ENCODE measurements around the gene CAPN14.

Gene CAPN14

DNA sequence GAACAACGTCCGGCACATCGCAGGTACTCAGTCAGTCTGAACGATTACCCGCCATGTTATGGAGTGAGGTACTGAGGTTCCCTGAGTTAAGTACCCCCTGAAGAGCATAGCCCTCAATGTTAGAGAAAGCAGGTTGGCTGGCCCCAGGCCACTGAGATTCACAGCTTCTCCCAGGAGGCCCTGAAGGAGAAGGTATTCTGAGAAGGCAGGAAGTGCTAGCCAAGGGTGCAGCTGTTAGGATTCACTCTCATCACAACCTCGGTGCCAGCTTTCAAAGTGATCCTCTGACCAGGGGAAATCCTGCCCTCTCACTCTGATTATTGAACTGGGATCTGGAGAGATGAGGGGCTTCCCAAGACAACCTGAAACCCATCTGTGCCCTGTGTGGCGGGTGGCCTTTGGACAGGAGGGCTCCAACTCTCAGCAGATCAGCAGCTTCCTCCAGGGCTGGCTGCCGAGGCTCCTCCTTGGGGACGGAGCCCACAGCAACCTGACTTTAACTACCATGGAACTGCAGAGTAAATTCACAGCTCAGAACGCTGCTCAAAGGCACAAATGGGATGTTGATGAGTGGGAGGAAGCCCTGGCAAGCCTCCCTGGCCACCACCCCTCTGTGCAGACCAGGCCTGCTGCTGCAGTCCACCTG lies 24.4 kb upstream of the CAPN14 start:
- no peak for DNase-seq

DNA sequence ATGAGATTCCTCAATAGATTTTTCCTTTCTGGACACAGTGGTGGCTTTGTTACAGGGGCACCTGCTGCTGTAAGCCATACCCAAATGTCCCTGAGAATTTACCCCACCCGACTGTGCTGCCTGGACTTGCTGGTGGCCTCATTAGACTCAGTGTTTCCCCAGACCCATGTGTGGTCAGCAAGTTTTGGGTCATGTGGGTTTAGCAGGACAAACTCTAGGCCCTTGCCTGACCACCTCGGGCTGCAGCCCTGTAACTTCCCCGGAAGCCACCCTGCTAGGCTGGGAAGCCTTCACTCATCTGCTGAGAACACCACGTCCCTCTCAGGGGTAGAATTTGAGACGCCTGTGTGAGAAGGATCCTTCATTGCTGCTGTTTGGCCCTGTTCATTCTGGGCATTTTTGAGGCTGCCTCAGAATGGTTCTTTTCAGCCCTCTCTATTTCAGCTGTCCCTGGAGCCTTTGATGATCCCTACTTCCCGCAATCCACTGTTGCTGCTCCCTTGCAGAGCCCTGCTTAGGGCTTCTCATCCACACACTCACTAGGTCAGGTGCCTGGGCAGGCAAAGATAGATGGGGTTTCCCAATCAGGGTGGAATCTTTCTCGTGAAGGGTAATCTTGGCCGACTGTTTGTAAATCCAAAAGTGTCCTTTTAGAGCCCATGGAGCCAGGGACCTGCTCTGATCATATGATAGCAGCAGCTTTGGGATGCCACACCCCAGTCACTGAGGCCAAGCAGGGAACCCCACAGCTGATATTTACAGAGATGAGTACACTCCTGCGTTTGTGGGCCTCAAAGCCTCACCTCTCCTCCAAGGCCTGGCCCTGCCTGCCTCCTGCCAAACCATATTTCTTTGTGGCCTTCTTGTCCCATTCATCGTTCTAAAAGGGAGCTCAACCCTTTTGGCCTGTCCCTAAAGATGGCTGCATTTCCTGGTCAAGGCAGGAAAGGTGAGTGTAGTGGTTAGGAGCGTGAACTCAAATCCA lies 23.4 kb upstream of the CAPN14 start:
- no peak for DNase-seq

DNA sequence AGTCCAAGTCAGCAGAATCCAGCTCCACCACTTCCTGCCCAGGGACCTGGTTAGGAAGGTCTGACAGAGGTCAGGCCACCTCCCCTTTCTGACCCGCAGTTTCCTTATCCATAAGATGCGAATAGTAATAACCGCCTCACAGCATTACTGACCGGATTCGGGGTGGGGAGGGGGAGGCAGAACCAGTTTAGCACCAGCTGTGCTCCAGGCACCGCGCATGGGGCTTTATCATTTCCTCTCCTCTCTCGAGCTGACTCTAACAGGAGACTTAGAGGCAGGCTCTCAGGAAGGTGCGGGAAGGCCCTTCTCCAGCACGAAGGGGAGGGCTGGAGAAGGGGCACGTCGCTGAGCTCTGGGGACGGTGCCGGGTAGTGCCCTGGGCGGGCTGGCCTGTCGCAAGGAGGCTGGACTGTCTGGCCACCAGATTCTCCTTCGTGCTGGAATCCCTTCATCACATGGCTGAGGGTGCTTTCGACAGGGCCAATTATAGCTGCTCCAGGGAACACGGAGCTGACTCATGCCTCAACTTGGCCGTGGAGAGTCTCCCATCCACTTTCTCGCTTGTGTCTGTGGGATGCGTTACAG lies 22.4 kb upstream of the CAPN14 start:
- DNase-seq, result no peak

DNA sequence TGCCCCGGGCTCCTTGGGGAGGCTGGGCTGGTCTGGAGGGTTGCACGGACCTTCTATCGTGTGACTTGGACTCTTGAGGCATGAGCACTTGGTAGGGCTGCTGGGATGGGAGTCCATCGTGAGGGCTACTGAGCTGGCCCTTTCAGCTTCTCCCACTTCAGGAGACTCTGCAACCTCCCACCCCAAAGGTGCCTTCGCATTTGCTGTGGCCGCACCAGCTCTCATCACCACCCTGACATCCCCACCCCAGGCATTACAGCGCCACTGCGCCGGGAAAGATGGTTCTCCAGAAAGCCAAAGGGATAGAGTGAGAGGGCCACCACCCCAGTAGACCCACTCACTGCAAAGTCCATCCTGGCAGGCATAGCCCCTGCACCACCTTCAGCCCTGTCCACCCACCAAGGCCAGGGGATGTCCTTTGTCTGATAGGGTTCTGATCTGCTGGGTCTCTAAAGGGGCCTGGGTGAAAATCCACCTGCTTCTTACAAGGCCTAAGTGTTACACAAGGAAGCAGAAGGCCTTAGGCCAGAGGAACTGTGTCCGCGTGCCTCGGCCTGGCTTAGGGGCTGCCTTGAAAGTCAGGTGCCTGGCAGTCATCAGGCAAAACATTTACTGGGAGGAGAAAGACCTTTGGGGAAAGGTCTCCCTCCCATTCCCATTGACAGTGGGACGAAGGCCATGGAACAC lies 21.7 kb upstream of the CAPN14 start:
- DNase-seq, result no peak

DNA sequence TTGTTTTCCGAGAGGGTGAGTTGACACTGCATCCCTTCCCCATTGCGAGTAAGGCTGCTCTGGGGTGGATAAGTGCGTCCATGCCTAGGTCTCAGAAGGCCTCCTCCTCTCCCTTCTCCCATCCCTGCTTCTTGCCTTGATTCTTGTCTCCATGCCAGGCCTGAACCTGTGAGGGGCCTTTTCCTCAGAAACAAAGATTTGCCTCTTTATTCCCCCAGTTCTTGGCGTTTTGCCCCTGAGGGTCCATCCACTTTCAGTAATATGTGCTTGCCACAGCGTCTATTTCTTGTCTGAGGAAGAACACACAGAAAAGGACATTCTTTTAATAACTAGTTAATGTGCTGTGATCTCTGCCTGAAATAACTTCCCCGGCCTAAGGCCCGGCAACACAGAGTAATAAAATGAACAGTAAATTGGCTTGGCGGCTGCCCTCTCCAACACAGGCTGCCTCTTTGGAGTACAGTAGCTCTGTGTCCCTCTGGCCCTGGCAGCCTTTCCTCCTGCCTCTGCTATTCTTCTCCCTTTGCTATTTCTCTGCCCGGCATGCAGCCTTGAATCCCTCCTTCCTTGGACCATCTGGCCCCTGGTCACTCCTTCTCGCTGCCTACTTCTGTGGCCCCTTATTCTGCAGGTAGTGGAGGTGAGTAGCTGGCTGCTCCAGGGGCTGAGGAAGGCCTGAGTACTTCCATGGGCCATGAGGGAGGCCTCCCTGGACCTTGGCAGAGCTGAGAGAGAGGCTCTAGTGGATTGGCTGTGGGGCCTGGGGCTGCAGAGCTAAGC lies 21.0 kb upstream of the CAPN14 start:
- DNase-seq, result no peak

DNA sequence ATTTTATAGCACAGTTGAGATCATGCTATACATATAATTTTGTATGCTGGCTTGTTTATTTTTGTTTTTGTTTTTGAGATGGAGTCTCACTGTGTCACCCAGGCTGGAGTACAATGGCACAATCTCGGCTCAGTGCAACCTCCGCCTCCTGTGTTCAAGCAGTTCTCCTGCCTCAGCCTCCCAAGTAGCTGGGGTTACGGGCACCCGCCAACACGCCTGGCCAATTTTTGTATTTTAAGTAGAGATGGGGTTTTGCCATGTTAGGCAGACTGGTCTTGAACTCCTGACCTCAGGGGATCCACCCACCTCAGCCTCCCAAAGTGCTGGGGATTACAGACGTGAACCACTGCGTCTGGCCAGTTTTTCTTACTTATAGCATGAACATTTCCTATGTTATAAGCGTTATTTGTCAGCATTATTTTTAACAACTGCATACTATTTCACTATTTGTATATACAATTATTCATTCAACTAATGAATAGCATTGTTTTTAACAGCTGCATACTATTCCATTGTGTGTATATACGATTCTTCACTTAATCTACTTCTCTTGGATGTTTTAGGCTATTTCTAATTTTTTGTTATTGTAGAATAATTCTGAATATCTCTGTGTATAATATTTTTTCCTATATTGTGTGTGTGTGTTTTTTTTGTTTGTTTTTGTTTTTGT lies 20.2 kb upstream of the CAPN14 start:
- no peak for DNase-seq

DNA sequence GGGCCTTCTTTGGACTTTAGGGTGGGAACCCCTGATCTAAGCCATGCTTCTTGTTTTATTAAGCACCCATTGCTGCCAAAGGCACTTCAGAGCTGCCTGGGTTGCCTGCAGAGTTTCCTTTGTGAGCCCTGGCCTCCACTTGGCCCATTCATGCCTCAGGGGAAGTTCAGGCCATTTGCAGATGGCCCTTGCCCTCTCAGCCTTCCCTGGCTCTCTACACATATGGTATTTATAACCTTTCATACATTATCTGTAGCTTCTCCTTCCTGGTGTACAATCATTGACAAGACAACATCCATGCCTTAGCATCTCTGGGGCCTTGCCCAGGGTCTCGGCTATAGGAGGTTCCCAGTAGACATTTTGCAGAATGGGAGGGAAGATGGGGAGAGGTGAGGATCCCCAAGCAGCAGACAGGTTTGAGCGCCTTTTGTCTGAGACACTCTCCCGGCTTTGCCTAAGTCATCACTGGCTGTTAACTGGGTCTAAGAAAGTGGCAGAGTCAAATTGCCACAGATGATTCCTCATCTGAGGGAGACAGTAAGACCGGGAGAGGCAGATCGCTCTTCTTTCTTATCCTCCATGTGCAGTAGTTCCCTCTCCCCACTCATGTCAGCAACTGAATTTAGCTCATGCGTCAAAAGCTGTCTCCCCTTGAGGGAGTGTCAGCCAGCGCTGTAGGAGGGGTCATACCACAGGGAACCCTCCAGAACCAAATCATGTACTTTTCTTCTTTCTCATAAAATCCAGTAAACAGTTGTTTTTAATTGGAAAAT lies 19.3 kb upstream of the CAPN14 start:
- DNase-seq, result no peak

DNA sequence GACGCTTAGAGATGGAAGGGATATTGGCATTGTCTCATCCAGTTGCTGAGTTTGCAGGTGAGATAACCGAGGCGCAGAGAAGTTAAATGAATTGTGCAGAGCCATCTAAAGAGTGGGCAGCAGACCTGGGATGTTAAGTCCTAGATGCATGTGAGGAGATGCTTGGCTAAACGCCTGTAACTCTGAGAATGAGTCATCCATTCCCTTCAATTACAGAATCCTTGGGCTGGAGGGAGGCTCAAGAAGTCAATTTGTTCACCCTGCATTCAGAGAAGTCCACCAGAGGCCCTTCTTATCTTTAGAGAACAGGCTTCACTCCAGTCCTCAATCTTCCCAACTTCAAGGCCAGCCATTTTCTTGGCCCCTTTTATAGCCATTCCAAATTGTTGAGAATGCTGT lies 18.2 kb upstream of the CAPN14 start:
- no peak for DNase-seq

DNA sequence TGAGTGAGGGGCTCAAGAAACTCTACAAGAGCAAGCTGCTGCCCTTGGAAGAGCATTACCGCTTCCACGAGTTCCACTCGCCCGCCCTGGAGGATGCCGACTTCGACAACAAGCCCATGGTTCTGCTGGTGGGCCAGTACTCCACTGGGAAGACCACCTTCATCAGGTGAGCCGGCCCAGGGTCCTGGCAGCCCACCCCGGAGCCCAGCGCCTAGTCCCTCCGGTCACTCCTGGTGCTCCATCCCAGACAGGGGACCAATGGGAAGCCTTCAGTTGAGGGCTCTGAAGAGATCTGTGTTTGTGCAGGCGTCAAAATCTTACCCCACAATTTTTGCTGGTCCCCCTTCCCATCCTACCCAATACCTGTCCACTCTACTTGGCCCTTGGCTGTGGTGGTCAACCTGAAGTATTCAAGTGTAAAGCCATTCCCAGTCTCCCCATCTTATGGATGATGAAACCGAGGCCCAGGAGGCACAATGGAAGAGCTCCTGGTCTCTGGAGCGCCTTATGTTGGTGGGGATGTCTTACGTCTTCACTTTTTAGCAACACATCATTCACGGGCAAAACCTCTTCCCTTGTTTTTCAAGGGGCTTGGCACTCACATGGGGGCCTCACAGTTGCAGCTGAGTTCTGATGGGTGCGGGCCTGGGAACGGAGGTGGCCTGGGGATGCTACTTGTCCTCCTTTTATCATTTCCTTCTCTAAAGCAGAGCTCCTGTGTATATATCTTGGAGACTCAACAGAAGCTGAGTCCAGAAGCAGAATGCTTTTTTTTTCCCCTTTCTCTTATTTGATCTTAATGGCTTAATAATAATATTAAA lies 17.6 kb upstream of the CAPN14 start:
- no peak for DNase-seq

DNA sequence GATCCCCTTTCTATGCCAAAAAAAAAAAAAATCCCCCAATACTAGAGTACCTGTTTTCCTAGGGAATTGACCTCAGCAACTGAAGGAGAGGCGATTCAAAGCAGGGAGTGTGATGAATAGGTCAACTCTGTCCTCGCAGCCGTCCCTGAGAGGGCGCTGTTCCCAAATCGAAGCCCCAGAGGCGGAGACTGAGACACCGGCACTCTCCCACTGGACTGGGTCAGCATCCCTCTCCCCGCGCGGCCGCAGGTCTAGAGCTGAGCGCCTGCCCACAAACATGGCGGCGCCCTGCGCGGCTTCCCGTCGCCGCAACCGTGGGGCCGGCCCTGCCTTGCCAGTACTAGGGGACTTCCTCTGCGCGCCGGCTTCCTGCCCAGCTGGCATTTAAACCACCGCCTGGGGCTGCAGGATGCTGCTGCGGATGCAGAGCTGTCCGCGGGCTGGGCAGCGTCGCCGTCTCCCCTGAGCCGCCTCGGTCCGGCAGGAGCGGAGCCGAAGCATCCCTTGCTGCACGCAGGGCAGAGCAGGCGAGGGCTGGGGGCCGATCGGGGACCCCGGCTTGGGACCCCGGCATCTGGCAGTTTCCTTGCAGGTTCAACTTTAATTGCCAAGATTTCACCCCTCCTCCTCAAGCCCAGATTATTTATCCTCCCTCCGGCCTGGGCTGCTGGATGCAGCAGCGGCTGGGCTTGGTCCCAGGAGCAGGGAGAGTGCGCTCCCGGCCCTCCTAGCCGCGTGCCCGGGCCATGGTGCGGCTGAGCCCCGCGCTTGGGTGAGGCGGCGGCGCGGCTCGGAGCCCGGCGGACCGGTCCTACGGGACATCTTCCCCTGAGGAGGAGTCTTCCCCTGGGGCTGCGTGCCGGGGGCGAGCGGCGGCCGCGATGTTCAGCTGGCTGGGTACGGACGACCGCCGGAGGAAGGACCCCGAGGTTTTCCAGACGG lies 16.7 kb upstream of the CAPN14 start, which contains the start of gene EHD3:
EHD3 (plus strand) TSS at position 412 of the 942 bp plus-strand sequence; CDS start at position 882, 470 bp downstream.
- DNase-seq, result peak; percentile 82

DNA sequence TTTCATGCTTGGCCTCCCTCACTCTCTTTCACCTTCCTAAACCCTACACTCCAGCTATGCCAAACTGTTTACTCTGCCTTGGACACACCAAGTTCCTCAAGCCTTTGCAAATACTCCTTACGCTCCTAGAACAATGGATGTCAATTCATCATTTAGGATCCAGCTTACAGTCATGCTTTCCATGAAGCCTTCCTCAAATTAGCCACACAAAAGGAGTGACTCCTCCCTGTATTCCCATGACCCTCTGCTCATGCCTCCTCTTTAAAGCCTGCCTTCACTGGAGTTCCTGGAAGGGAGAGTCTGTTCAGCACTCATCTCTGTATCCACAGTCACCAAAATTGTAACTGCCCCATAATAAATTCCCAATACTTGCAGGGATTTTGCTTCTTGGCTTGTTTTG lies 15.9 kb upstream of the CAPN14 start:
- DNase-seq, result no peak

DNA sequence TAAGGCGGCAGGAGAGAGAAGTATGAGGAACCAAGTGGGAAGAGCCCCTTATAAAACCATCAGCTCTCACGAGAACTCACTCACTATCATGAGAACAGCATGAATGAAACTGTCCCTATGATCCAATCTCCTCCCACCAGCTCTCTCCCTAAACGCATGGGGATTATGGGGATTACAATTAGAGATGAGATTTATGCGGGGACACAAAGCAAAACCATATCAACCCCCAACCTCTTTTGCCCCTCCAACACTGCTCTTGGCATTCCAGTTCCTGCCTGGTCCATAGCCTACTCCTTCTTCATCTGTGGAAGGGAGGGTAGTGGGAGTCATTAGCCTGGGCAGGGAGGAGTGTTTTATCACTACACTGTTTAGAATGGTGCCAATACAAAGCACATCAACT lies 15.3 kb upstream of the CAPN14 start:
- DNase-seq, result no peak

DNA sequence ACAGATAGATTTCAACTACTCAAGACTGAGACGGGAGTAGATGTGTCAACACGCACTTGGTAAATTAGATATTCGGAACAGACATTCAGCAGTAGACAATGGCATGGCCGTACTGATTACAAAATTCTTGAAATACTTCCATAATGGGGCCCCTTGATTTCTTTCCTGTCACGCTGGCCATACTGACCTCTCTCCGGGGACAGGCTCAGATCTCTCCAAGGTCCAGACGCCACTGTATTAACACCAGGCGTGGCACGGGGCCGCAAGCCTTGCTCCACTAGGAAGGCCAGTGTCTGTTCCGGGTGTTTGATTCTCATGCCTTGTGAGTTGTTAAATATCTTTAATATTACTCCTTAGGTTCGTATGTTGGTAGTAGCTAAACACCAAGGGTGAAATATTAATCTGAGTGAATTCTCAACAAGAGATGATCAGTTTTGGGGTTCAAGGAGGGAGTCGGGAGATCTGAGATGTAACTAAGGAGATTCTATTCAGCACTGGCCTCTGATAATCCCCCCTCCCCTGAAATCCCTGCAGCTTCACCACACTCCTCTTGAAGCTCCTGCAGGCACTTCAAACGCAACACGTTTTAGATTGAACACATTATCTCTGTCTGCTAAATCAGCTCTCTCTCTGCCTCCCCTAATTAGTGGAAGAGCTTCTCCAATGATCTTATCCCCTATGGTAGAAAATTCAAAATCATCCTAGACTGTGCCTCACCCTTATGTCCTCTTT lies 14.4 kb upstream of the CAPN14 start:
- DNase-seq, result no peak

DNA sequence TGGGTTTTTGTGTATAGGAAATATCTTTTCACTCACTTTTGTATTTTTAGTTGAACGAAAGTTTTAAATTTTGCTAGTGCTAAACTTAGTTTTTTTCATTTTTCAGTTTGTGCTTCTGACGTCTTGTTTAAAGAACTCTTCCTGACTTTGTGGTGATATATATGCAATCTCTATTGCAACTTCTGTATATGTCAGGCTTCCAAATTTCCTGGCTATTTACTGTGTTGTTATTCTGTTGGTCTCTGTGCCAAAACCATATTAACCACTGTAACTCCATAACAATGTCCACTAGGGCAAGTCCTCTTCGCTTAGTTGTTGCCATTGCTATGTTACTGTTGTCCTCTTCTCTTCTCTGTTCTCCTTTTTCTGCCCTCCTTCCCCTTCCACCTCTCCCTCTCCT lies 13.4 kb upstream of the CAPN14 start:
- no peak for DNase-seq

DNA sequence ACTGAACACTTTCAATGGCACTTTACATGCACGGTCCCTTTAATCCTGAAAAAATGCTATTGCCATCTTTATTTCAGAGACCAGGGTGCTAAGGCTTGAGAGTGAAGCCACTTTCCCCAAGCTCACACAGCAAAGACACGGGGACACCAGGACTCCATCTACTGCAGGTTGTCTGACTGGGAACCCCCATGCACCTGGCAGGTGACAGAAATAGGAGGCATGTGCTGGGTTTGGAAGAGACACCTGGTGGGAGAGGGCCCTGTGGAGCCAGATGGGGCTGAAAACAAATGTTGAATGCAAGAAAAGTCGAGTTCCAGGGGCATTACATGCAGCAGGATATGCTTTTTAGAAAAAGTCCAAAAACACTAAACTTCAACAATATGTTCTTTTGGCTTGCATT lies 11.4 kb upstream of the CAPN14 start:
- DNase-seq, result no peak

DNA sequence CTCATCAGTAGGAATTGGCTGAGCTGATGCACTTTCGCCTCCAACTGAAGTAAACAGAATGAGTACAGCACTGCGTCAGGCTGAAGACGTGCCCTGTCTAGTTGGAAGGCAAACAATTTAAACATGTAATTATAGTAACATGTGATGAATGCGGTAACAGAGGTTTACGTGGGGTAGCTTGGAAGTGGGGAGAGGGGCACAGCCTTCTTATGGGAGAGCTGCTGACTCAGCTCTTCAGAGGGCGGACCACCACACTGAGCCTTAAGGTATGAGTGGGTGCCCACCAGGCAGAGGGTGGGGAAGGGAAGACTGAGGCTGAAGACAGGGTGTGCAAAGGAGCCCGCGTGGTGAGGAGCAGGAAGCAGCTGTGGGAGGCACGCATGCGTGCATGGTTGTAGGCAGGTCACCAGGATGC lies 10.4 kb upstream of the CAPN14 start:
- no peak for DNase-seq

DNA sequence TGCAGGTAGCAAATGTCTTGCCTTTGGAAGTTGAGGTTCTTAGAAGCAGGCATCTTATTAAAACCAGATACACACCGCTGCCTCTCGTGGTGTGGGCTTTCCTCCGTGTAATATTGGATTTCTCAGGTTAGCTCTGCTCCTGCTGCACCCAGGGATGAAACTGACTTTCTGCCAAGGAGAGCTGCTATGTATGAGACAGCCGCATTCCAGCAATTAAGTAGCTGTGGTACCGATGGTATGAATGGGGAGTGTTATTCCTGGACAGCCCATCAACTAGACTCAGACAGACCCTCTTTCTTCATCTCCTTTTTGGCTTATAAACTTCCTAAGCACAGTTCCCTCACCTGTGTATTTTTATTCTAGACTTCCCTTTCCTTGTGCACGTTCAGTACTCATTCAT lies 9.8 kb upstream of the CAPN14 start:
- no peak for DNase-seq

DNA sequence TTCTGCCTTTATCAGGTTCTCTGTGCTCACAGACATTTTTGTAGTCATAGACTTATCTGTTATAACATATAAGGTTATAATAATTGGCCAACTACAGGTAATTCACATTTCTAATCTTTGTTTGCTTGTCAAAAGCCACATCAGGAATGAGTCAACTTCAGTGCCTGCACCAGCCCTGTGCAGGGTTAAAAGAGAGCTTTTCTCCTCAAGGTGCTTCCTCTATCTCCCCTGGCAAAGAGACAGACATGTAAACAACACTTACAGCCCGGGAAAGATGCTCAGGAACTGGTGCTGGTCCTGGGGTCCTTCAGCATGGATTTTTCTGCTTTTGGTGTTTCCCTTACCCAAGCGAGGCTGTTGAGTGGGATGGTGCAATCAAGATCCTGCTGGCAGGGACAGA lies 9.0 kb upstream of the CAPN14 start:
- DNase-seq, result no peak
